GM19463 (cell line): ENCODE measurements around the gene RIN2.

Source experiments
- ATAC-seq: cut with Tn5 transposase; IDR thresholded peaks from one replicate; pipeline ENCODE4 v1.9.1; 2021; ENCODE audit warnings: mild to moderate bottlenecking, moderate library complexity; ENCODE audit not compliant: unreplicated experiment

RIN2 gene, protein sequence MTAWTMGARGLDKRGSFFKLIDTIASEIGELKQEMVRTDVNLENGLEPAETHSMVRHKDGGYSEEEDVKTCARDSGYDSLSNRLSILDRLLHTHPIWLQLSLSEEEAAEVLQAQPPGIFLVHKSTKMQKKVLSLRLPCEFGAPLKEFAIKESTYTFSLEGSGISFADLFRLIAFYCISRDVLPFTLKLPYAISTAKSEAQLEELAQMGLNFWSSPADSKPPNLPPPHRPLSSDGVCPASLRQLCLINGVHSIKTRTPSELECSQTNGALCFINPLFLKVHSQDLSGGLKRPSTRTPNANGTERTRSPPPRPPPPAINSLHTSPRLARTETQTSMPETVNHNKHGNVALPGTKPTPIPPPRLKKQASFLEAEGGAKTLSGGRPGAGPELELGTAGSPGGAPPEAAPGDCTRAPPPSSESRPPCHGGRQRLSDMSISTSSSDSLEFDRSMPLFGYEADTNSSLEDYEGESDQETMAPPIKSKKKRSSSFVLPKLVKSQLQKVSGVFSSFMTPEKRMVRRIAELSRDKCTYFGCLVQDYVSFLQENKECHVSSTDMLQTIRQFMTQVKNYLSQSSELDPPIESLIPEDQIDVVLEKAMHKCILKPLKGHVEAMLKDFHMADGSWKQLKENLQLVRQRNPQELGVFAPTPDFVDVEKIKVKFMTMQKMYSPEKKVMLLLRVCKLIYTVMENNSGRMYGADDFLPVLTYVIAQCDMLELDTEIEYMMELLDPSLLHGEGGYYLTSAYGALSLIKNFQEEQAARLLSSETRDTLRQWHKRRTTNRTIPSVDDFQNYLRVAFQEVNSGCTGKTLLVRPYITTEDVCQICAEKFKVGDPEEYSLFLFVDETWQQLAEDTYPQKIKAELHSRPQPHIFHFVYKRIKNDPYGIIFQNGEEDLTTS

GRCh38 chr20:19758133-19758500 is at the start of gene RIN2:
RIN2 (plus strand) TSS chr20:19758258; CDS start chr20:19889602, 131,344 bp downstream.
- no peak for ATAC-seq

GRCh38 chr20:19709635-19710335 is 48.3 kb upstream of the RIN2 start:
- no peak for ATAC-seq

DNA sequence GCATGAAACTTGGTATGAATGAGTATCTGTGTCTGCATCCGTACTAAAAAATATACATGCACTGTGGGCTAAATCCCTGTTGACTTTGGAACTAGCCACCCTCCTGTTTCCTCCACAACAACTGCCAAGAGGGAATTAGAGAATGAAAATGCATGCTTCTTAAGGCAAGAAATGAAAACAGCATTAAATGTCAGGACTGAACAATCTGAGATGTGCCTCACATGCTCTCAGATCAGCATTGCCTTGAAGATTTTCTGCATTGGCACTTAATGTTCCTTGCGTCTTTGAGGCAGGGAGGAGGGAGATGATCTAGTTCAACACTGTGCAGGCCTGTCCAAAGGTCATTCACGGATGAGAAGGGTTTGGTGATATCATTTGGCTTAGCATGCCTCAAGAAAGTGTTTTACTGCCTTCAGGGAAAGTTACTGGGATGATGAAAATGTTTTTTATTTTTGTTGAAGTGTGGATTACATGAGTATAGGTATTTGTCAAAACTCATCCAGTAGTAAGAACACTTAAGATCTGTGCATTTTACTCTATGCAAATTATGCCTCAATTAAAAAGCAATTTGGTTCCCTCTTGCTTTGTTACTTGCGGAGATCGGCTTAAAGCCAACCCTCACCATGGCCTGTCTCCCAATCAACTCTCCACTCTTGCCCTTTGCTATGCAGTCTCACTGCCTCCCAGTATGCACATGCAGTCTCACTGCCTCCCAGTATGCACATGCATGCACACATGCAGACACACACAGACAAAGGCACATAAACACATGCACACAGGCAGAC is 47.5 kb upstream of the RIN2 start:
- ATAC-seq: no peak

GRCh38 chr20:19711126-19711525 is 46.9 kb upstream of the RIN2 start:
- no peak for ATAC-seq

- no peak for ATAC-seq
Observed at GRCh38 chr20:19712721-19713260, 45.3 kb upstream of the RIN2 start.

DNA sequence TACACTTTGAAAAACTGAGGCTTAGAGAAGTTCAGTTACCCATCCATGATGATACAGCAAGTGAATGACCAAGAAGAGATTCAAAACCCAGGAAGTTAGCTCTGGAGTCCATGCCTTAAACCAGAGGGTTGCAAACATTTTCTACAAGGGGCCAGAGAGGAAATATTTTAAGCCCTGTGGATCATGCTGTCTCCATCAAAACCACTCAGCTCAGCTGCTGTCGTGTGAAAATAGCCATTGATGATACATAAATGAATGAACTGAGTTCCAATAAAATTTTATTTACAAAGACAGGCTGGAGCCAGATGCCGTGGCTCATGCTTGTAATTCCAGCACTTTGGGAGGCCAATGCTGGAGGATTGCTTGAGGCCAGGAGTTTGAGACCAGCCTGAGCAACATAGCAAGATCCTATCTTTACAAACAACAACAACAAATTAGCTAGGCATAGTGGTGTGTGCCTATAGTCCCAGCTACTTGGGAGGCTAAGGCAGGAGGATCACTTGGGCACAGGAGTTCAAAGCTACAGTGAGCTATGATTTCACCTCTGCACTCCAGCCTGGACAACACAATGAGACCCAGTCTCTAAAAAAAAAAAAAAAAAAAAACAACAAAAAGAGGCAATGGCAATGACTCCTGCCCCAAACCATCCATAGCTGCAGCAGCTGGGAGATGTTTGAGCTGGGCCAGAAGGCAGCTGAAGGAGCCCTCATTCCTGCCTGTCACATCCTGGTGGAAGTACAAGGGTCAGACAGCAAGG is 44.1 kb upstream of the RIN2 start:
- no peak for ATAC-seq

- no peak for ATAC-seq
Observed at GRCh38 chr20:19714579-19714840, 43.5 kb upstream of the RIN2 start.

DNA sequence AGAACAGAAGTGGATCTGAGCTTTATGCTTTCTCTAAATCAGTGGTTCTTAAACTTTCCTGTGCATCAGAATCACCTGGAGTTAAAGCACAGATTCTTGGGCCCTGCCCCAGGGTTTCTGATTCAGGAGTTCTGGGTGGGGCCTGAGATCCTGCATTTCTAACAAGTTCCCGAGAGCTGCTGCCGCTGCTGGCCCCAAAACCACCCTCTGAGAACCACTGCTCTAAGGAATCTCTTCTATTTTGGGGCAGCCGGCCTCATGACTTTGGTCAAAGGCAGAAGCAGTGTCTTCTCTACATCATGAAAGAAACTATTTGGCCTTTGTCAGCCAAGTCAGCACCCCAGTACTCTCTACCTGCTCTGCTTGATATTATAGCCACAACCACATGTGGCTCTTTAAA is 42.1 kb upstream of the RIN2 start:
- no peak for ATAC-seq

- ATAC-seq: no peak
Observed at GRCh38 chr20:19718880-19719279, 39.2 kb upstream of the RIN2 start.

DNA sequence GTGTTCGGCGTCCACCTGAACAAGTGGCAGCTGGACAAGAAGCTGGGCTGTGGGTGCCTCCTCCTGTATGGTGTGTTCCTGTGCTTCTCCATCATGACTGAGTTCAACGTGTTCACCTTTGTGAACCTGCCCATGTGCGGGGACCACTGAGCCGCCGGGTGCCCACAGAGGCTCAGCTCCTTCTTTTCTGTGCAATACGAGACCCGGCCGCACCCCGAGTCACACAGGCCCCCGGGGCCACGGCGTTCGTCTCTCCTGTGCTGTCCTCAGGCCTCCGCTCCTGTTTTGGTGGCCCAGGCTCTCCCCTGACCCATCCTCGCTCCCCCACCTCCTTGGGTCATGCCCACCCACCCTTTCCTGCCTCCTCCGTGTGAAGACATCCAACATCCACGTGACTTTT is 37.1 kb upstream of the RIN2 start:
- ATAC-seq: no peak

- ATAC-seq: no peak
Observed at GRCh38 chr20:19723051-19723450, 35.0 kb upstream of the RIN2 start.

DNA sequence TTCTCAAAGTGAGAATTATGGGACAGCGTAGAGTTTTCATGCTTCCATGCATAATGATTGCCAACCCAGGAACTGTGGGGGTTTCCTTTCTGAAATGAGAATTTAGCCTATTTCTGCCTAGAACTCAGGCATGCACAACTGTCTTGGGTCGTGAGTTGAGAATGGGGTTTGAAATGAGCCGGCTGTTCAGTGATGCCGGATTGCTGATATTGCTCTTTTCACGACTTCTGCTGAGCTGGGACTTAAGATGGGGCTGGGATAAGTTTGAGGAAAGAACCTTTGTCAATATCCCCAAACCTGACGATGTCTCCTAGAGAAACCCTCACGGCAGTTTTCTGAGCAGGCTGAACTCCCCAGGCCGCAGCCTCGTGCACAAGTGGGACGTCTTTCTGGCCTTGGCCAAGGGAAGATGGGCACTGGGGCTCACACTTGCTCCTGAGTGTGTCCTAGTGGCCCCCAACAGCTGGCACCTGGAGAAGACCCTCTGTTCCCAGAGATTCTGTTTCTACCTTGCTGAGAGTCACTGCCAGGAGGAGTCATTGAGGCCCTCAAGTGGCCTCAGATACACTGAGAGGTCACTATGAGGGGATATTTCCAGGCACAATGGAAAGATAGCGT is 34.1 kb upstream of the RIN2 start:
- no peak for ATAC-seq

DNA sequence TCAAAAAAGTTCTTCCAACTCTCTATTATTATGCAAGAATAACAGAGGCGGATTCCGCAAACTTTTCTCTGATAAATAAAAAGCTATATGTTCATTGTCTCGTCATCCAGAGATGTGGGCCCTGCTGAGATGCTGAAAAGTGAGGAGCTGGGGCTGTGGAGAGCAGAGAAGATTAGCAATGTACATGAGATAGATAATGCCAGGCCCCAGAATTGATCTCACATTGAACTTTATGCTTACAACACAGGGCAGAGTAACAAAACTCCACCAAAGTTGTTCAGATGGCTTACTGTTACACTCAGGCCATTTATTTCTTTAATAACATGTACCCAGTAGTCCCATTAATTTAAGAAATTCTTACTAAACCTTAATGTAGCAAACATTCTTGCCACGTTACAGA is 32.7 kb upstream of the RIN2 start:
- no peak for ATAC-seq

DNA sequence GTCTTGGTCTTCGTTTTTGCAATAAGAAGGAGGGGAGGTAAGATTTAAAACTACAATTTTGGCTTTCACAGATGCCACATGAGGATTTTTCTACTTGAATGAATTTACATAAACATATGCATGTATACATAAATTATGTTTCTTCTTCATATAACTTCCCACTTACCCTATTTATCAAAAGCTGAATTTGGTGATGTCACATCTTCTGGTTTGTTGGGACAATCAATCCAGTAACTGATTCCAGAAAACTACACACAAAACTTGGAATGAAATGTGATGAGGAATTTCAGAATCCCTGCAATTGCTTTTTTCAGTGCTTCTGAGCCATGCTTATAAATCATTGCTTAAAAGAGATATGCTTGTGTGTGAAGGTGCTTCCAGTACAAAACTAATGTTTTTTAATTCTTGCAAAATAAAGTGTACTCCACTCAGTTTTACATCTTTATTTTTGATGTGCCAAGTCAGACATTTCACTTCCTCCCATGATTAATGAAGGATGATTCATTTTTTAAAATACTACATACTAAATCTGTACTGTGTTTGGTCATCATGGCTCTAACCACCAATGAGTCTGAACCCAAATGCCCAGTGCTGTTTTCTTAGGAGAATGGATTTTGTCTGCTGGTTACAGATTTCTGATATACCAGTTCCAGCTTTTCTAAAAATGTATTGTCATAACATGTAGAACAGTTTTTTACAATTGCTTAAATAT is 32.1 kb upstream of the RIN2 start:
- ATAC-seq: no peak

- ATAC-seq: no peak
Observed at GRCh38 chr20:19727251-19727847, 30.7 kb upstream of the RIN2 start.

GRCh38 chr20:19729672-19730071 is 28.4 kb upstream of the RIN2 start:
- no peak for ATAC-seq

DNA sequence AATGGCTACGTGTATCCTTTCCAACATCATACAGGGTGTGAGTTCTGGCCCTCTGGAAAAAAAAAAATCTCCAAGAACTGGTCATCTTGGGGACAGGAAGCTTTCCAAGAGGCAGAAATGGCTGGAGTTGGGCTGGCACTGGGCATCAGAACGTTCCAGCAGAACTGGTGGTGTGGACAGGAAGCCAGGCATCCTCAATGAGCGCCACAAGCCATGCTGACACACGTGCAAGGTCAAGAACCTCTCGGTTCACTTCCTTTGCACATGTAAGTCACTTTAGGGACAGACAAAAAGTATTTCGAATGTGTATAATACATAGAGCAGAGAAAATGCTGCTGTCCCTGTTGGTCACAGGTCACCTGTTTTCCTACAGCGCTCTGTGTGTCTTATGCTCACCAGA is 27.4 kb upstream of the RIN2 start:
- ATAC-seq: no peak

GRCh38 chr20:19734811-19735210 is 23.2 kb upstream of the RIN2 start:
- ATAC-seq: no peak

DNA sequence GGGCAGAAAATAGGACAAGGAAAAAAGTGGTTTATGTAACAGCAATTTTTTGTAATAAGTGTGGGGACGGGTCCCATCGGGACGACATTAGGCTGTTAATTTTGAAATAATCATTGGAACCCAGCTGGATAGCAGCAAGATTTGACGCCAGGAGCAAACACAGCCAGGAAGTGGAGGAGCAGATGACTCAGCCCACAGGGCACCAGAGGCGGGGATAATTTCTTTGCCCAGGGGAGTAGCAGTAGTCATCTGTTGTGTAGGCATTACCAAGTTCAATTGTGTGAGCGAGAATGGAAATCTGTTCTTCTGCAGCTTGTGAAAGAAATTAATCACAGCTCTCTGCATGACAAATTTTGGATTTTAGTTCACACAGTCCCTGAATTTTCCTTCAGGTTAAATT is 22.6 kb upstream of the RIN2 start:
- ATAC-seq: no peak
